SK-N-SH treated with all-trans-retinoic acid at 6 μM for 48 hours (cell line): Measurements from ENCODE around the gene CYRIA.

Experiments
- ATAC-seq: fragments of 200-7000 bp; cut with Tn5 transposase; 3 replicates; pipeline ENCODE4 v1.9.1; 2020; ENCODE audit warnings: mild to moderate bottlenecking, moderate library complexity
- ARNTL ChIP-seq: fragments of 450-650 bp; formaldehyde crosslinking; IDR thresholded peaks from 2 replicates; pipeline ENCODE4 v1.5.0; 2020; ENCODE audit warnings: low read depth, mild to moderate bottlenecking, moderate library complexity, borderline replicate concordance
- BACH2 ChIP-seq: fragments of 250-450 bp; sonication (Bioruptor Pico); IDR thresholded peaks from 2 replicates; pipeline ENCODE4 v1.9.0; 2021; ENCODE audit warnings: mild to moderate bottlenecking, borderline replicate concordance
- CSDC2 ChIP-seq: fragments of 250-450 bp; sonication (Bioruptor Pico); IDR thresholded peaks from 2 replicates; pipeline ENCODE4 v1.5.0; 2020; ENCODE audit warnings: mild to moderate bottlenecking, moderate library complexity
- ESRRG ChIP-seq: fragments of 250-450 bp; sonication (Bioruptor Pico); IDR thresholded peaks from 2 replicates; pipeline ENCODE4 v1.6.1; 2021; ENCODE audit warnings: mild to moderate bottlenecking
- GLIS3 ChIP-seq: fragments of 250-450 bp; sonication (Bioruptor Pico); IDR thresholded peaks from 2 replicates; pipeline ENCODE4 v1.5.0; 2020; ENCODE audit warnings: mild to moderate bottlenecking, moderate library complexity
- ISL1 ChIP-seq: fragments of 250-450 bp; sonication (Bioruptor Pico); IDR thresholded peaks from 2 replicates; pipeline ENCODE4 v2.1.2; 2022; ENCODE audit warnings: mild to moderate bottlenecking, moderate library complexity
- PPARA ChIP-seq: fragments of 250-450 bp; sonication (Bioruptor Pico); IDR thresholded peaks from 2 replicates; pipeline ENCODE4 v1.5.0; 2020; ENCODE audit warnings: mild to moderate bottlenecking, borderline replicate concordance
- TCF4 ChIP-seq: fragments of 250-450 bp; sonication (Bioruptor Pico); IDR thresholded peaks from 2 replicates; pipeline ENCODE4 v1.8.0; 2021; ENCODE audit warnings: mild to moderate bottlenecking, moderate library complexity, borderline replicate concordance
- TOX ChIP-seq: fragments of 250-450 bp; sonication (Bioruptor Pico); IDR thresholded peaks from 2 replicates; pipeline ENCODE4 v1.8.0; 2021; ENCODE audit warnings: mild to moderate bottlenecking, moderate library complexity, borderline replicate concordance
- ZC3H10 ChIP-seq: fragments of 250-450 bp; sonication (Bioruptor Pico); IDR thresholded peaks from 2 replicates; pipeline ENCODE4 v1.5.1; 2021; ENCODE audit warnings: mild to moderate bottlenecking, moderate library complexity
- ZFP3 ChIP-seq: fragments of 250-450 bp; sonication (Bioruptor Pico); IDR thresholded peaks from 2 replicates; pipeline ENCODE4 v1.5.0; 2020; ENCODE audit warnings: mild to moderate bottlenecking, moderate library complexity
- ZFP30 ChIP-seq: fragments of 450-650 bp; formaldehyde crosslinking; IDR thresholded peaks from 2 replicates; pipeline ENCODE4 v1.5.0; 2022; ENCODE audit warnings: mild to moderate bottlenecking, moderate library complexity
- ZNF565 ChIP-seq: fragments of 450-650 bp; formaldehyde crosslinking; conservative IDR thresholded peaks from 2 replicates; pipeline ENCODE4 v1.5.0; 2020; ENCODE audit warnings: low read depth, mild to moderate bottlenecking, moderate library complexity
- TF ChIP-seq, protein P1 (sequence below): fragments of 250-450 bp; sonication (Bioruptor Pico); IDR thresholded peaks from 2 replicates; pipeline ENCODE4 v1.8.0; 2020; ENCODE audit warnings: mild to moderate bottlenecking, moderate library complexity, borderline replicate concordance
- TF ChIP-seq, protein P2 (sequence below): fragments of 250-450 bp; sonication (Bioruptor Pico); IDR thresholded peaks from 2 replicates; pipeline ENCODE4 v1.5.1; 2020; ENCODE audit warnings: low read depth, mild to moderate bottlenecking, moderate library complexity
- TF ChIP-seq, protein P3 (sequence below): fragments of 250-450 bp; sonication (Bioruptor Pico); IDR thresholded peaks from 2 replicates; pipeline ENCODE4 v1.5.0; 2020; ENCODE audit warnings: mild to moderate bottlenecking, moderate library complexity
- TF ChIP-seq, protein P4 (sequence below): fragments of 250-450 bp; sonication (Bioruptor Pico); IDR thresholded peaks from 2 replicates; pipeline ENCODE4 v1.8.0; 2021; ENCODE audit warnings: low read depth, mild to moderate bottlenecking, moderate library complexity, borderline replicate concordance
- TF ChIP-seq, protein P5 (sequence below): fragments of 250-450 bp; sonication (Bioruptor Pico); IDR thresholded peaks from 2 replicates; pipeline ENCODE4 v1.5.1; 2021; ENCODE audit warnings: mild to moderate bottlenecking, moderate library complexity

CYRIA gene

DNA sequence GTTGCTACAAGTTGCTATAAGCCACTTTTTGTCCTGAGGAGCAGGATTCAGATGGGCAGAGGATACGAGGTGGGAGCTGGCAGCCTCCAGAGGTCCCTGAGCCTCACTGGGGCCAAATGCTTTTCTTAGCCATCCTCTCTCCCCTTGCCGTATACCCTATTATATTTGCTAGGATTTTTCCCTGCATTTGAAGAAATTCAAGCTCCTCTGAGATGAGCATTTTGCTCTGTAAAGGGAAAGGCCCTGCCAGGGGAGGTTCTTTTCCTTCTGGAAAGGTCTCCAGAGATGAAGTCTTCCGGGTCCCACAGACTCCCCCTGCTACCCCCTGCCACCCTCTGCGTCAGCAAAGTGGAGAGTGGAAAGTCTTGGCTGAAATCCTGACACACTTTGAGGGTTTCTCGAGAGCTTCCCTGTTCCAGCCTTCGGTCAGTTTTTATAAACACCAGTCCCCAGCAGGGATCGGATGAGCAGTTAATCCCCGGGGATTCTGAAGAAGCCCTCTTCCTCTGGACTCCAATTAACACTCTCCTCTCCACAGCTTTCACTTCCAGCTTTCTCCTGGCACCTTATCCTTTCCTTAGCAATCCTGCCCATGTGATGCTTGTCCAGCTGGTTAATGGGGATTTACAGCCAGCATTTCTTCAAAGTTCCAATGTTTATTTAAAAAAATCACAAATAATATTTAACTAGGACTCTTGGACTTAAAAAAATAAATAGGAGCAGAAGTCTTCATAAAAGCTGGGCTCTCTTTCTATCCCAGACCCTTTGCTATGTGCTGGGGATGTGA, 13.1 kb downstream of the CYRIA start:
- TF ChIP-seq ARNTL (CRISPR knock-in tag) (no peak), TOX (no peak), PPARA (no peak), TCF4 (no peak), ZFP3 (CRISPR knock-in tag) (no peak), ESRRG (CRISPR knock-in tag) (no peak)
- TF ChIP-seq, protein P1, sequence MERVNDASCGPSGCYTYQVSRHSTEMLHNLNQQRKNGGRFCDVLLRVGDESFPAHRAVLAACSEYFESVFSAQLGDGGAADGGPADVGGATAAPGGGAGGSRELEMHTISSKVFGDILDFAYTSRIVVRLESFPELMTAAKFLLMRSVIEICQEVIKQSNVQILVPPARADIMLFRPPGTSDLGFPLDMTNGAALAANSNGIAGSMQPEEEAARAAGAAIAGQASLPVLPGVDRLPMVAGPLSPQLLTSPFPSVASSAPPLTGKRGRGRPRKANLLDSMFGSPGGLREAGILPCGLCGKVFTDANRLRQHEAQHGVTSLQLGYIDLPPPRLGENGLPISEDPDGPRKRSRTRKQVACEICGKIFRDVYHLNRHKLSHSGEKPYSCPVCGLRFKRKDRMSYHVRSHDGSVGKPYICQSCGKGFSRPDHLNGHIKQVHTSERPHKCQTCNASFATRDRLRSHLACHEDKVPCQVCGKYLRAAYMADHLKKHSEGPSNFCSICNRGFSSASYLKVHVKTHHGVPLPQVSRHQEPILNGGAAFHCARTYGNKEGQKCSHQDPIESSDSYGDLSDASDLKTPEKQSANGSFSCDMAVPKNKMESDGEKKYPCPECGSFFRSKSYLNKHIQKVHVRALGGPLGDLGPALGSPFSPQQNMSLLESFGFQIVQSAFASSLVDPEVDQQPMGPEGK (CRISPR knock-in tag), result no peak
- TF ChIP-seq, protein P2, sequence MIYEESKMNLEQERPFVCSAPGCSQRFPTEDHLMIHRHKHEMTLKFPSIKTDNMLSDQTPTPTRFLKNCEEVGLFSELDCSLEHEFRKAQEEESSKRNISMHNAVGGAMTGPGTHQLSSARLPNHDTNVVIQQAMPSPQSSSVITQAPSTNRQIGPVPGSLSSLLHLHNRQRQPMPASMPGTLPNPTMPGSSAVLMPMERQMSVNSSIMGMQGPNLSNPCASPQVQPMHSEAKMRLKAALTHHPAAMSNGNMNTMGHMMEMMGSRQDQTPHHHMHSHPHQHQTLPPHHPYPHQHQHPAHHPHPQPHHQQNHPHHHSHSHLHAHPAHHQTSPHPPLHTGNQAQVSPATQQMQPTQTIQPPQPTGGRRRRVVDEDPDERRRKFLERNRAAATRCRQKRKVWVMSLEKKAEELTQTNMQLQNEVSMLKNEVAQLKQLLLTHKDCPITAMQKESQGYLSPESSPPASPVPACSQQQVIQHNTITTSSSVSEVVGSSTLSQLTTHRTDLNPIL, result no peak
- no peak for ATAC-seq

DNA sequence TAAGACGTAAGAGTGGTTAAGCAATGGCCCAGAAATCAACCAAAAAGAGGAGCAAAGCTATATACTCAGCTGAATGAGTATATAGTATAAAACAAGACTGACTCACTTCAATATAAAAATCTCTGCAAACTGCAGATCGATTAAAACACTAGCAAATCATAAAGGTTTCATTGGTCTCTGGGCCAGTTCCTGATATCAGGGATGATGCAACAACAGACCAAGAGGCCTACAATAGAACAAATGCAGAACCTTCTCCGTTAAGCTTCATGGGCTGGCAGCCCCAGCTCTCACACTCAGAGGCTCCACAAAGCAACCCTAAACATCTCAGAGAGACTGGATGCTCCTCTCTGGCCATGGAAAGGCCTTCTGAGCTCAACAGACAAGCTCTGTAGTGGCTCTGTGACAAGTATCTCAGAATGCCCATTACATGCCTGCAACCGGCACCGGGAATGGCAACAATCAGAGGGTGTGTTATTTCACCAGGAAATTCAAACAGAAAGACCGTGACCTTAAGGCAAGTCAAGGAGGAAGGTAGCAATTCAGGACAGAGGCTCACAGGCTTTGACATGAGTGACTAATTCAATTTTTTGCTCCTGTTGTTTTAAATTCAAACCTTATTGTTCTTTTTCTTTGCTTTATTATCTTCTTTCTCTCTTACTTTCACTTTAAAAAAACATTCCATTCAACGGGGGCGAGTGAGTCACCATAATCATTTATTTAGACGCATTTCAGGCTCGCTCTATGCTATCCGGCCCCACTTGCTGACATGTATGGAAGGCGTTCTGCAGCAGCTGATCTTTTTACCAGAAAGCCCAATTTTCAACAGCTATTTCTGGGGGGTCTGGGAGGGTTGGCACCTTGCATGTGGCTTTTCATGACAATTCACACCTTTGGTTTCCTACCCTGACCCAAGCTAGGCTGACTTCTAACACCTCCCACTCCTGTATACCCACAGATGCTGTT, 15.1 kb downstream of the CYRIA start:
- peak; percentile 68 for ATAC-seq
- TF ChIP-seq ISL1 (0 out of 2 replicates have a peak, but pooled peaks have one; percentile 32), CSDC2 (no peak)

DNA sequence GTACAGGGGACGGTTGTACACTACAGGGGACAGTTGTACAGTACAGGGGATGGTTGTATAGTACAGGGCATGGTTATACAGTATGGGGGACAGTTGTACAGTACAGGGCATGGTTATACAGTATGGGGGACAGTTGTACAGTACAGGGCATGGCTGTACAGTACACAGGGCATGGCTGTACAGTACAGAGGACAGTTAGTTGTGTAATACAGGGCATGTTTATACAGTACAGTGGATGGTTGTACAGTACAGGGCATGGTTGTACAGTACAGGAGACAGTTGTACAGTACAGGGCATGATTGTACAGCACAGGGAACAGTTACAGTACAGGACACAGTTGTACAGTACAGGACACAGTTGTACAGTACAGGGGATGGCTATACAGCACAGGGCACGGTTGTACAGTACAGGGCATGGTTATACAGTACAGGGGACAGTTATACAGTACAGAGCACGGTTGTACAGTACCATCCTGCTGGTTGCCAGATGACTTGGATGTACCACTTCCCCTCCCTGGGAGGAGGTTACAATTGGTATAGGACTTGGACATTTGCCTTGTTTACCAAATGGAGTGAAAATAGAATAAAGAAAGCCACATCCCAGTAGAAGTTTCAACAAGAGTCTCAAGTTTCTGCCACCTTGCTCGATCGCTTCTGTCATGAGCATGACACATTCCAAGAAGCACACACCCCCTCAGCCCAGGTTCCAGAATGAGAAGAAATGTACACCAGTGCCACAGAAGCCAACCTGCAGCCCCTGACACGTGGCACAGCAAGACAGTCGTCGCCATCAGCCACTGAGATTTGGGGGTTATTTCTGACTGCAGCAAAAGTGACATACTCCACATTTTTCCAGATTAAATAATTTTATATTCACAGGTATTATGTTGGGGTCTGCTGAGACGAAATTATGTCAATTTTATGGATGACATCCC, 16.0 kb downstream of the CYRIA start:
- TF ChIP-seq BACH2 (CRISPR knock-in tag), result no peak
- TF ChIP-seq ARNTL (CRISPR knock-in tag), result no peak
- TF ChIP-seq TCF4, result no peak
- TF ChIP-seq, protein P1 (CRISPR knock-in tag), result no peak
- TF ChIP-seq, protein P3, sequence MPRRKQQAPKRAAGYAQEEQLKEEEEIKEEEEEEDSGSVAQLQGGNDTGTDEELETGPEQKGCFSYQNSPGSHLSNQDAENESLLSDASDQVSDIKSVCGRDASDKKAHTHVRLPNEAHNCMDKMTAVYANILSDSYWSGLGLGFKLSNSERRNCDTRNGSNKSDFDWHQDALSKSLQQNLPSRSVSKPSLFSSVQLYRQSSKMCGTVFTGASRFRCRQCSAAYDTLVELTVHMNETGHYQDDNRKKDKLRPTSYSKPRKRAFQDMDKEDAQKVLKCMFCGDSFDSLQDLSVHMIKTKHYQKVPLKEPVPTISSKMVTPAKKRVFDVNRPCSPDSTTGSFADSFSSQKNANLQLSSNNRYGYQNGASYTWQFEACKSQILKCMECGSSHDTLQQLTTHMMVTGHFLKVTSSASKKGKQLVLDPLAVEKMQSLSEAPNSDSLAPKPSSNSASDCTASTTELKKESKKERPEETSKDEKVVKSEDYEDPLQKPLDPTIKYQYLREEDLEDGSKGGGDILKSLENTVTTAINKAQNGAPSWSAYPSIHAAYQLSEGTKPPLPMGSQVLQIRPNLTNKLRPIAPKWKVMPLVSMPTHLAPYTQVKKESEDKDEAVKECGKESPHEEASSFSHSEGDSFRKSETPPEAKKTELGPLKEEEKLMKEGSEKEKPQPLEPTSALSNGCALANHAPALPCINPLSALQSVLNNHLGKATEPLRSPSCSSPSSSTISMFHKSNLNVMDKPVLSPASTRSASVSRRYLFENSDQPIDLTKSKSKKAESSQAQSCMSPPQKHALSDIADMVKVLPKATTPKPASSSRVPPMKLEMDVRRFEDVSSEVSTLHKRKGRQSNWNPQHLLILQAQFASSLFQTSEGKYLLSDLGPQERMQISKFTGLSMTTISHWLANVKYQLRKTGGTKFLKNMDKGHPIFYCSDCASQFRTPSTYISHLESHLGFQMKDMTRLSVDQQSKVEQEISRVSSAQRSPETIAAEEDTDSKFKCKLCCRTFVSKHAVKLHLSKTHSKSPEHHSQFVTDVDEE (CRISPR knock-in tag), result no peak
- no peak for TF ChIP-seq ISL1
- no peak for TF ChIP-seq ZC3H10
- no peak for TF ChIP-seq PPARA
- TF ChIP-seq, protein P4, sequence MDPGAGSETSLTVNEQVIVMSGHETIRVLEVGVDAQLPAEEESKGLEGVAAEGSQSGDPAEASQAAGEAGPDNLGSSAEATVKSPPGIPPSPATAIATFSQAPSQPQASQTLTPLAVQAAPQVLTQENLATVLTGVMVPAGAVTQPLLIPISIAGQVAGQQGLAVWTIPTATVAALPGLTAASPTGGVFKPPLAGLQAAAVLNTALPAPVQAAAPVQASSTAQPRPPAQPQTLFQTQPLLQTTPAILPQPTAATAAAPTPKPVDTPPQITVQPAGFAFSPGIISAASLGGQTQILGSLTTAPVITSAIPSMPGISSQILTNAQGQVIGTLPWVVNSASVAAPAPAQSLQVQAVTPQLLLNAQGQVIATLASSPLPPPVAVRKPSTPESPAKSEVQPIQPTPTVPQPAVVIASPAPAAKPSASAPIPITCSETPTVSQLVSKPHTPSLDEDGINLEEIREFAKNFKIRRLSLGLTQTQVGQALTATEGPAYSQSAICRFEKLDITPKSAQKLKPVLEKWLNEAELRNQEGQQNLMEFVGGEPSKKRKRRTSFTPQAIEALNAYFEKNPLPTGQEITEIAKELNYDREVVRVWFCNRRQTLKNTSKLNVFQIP, result no peak
- TF ChIP-seq GLIS3, result no peak
- TF ChIP-seq, protein P5, sequence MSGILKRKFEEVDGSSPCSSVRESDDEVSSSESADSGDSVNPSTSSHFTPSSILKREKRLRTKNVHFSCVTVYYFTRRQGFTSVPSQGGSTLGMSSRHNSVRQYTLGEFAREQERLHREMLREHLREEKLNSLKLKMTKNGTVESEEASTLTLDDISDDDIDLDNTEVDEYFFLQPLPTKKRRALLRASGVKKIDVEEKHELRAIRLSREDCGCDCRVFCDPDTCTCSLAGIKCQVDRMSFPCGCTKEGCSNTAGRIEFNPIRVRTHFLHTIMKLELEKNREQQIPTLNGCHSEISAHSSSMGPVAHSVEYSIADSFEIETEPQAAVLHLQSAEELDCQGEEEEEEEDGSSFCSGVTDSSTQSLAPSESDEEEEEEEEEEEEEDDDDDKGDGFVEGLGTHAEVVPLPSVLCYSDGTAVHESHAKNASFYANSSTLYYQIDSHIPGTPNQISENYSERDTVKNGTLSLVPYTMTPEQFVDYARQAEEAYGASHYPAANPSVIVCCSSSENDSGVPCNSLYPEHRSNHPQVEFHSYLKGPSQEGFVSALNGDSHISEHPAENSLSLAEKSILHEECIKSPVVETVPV (CRISPR knock-in tag), result no peak
- TF ChIP-seq ZNF565 (CRISPR knock-in tag), result no peak
- TF ChIP-seq CSDC2, result no peak
- TF ChIP-seq ZFP30 (CRISPR knock-in tag), result no peak
- no peak; the same call in 2 of the 3 replicates for ATAC-seq
